Kasumi-1 (cell line): ENCODE data around the gene AGPAT2.
"Not testable (repeated sequence)": the region's sequence is repeated elsewhere in the genome, so short reads cannot be mapped to it uniquely, and the experiment has no call there.

Experiments
- DNase-seq, 2 experiments: peaks; one replicate each; lab custom pipeline; 2025; lab: John Stamatoyannopoulos, UW

The AGPAT2 gene

GRCh38 chr9:136720251-136720897 is 33.1 kb upstream of the AGPAT2 start:
- no peak for DNase-seq

- DNase-seq: peak; percentile 31 to 49
Measured at GRCh38 chr9:136719195-136719880, 32.1 kb upstream of the AGPAT2 start.

GRCh38 chr9:136718345-136719194 is 31.3 kb upstream of the AGPAT2 start:
- no peak for DNase-seq

- no peak for DNase-seq
Measured at GRCh38 chr9:136717399-136717798, 30.1 kb upstream of the AGPAT2 start.

GRCh38 chr9:136714893-136715274 is 27.6 kb upstream of the AGPAT2 start:
- DNase-seq: no peak

- no peak for DNase-seq
Measured at GRCh38 chr9:136714096-136714892, 27.0 kb upstream of the AGPAT2 start.

- DNase-seq: no peak
Measured at GRCh38 chr9:136713550-136713949, 26.3 kb upstream of the AGPAT2 start.

GRCh38 chr9:136712690-136713544 is 25.7 kb upstream of the AGPAT2 start:
- DNase-seq: no peak

GRCh38 chr9:136711751-136712689 is 24.8 kb upstream of the AGPAT2 start, which contains the start of gene DIPK1B:
TSS of gene DIPK1B (plus strand) at chr9:136712572. CDS start at chr9:136712666, 94 bp downstream.
- DNase-seq: peak in 1 of 2 experiments; percentile 31

- DNase-seq: not testable (repeated sequence)
Measured at GRCh38 chr9:136711219-136711648, 24.0 kb upstream of the AGPAT2 start.

- no peak for DNase-seq
Measured at GRCh38 chr9:136710543-136710942, 23.3 kb upstream of the AGPAT2 start.

- DNase-seq: no peak
Measured at GRCh38 chr9:136709454-136710109, 22.3 kb upstream of the AGPAT2 start.

- no peak for DNase-seq
Measured at GRCh38 chr9:136707849-136708517, 20.7 kb upstream of the AGPAT2 start.

- no peak for DNase-seq
Measured at GRCh38 chr9:136707011-136707410, 19.8 kb upstream of the AGPAT2 start.

GRCh38 chr9:136705564-136705963 is 18.3 kb upstream of the AGPAT2 start:
- DNase-seq: peak; percentile 40 to 56

GRCh38 chr9:136704741-136705140 is 17.5 kb upstream of the AGPAT2 start:
- not testable (repeated sequence) for DNase-seq

- peak; percentile 90 to 92 for DNase-seq
Measured at GRCh38 chr9:136703276-136703860, 16.1 kb upstream of the AGPAT2 start.

- DNase-seq: no peak
Measured at GRCh38 chr9:136701668-136702053, 14.4 kb upstream of the AGPAT2 start.
